IMR-90 (cell line): ENCODE data around the gene VPS4B. TPM values are rescaled to one million over a fixed set of nuclear protein-coding genes. Genes with fewer than 3 reads are reported as not detected.

Experiments
- ATAC-seq: fragments of 200-7000 bp; cut with Tn5 transposase; 2 replicates; pipeline ENCODE4 v1.9.1; 2020; ENCODE audit warnings: low read depth, mild to moderate bottlenecking, moderate library complexity
- BruUV-seq: library from RNA; stranded (reverse); fragments of 400-500 nt; replicated peaks from 2 replicates; lab custom pipeline; 2021; lab: Mats Ljungman, UMichigan
- CTCF ChIA-PET: fragments of 300-600 bp; formaldehyde crosslinking; extraction: SDS; loops from one replicate; lab custom pipeline; 2021; ENCODE audit warnings: antibody characterized with exemption; lab: Yijun Ruan, JAX
- POLR2A ChIA-PET: fragments of 300-600 bp; sonication (Branson Sonifier 250); formaldehyde crosslinking; loops from one replicate; lab custom pipeline; 2022; ENCODE audit warnings: antibody characterized with exemption; ENCODE audit not compliant: unreplicated experiment; lab: Charles Lee
- DNase-seq: peaks from one replicate; pipeline ENCODE4 v3.0.0; 2013
- H2AFZ ChIP-seq: replicated peaks from 2 replicates; pipeline ENCODE3; 2013; ENCODE audit warnings: low read length, mild to moderate bottlenecking; ENCODE audit not compliant: poor library complexity
- H2AK5ac ChIP-seq: 2 replicates; pipeline ENCODE4 v1.6.1; 2013; ENCODE audit warnings: low read depth, low read length, inconsistent platforms
- H2AK9ac ChIP-seq: replicated peaks from 2 replicates; pipeline ENCODE3; 2013; ENCODE audit warnings: mild to moderate bottlenecking, low read depth, low read length, moderate library complexity; ENCODE audit not compliant: poor library complexity
- H2BK120ac ChIP-seq: 2 replicates; pipeline ENCODE4 v1.6.1; 2013; ENCODE audit warnings: low read depth, low read length, inconsistent platforms
- H2BK15ac ChIP-seq: 3 replicates; pipeline ENCODE4 v1.6.1; 2013; ENCODE audit warnings: low read depth, low read length, inconsistent platforms
- H2BK20ac ChIP-seq: 2 replicates; pipeline ENCODE4 v1.6.1; 2013; ENCODE audit warnings: low read depth, mild to moderate bottlenecking, inconsistent platforms, low read length, moderate library complexity
- H2BK5ac ChIP-seq: 2 replicates; pipeline ENCODE4 v1.6.1; 2013; ENCODE audit warnings: mild to moderate bottlenecking, low read depth, low read length, inconsistent platforms; ENCODE audit not compliant: poor library complexity, severe bottlenecking
- H3K14ac ChIP-seq: replicated peaks from 2 replicates; pipeline ENCODE4 v1.6.1; 2013; ENCODE audit warnings: low read depth, low read length, inconsistent platforms
- H3K18ac ChIP-seq: 2 replicates; pipeline ENCODE4 v1.6.1; 2013; ENCODE audit warnings: low read depth, low read length, control low read depth
- H3K23ac ChIP-seq: 2 replicates; pipeline ENCODE4 v1.6.1; 2013; ENCODE audit warnings: low read depth, low read length, inconsistent platforms
- H3K27ac ChIP-seq: 2 replicates; pipeline ENCODE4 v1.5.1; 2013; ENCODE audit warnings: mild to moderate bottlenecking, control low read depth, low read length; ENCODE audit not compliant: insufficient read depth
- H3K27me3 ChIP-seq: 2 replicates; pipeline ENCODE4 v1.6.1; 2013; ENCODE audit warnings: low read length; ENCODE audit not compliant: control insufficient read depth, insufficient read depth
- H3K36me3 ChIP-seq: 2 replicates; pipeline ENCODE4 v1.6.1; 2013; ENCODE audit warnings: low read length, mixed read lengths; ENCODE audit not compliant: control insufficient read depth, insufficient read depth
- H3K4ac ChIP-seq: 2 replicates; pipeline ENCODE4 v1.6.1; 2013; ENCODE audit warnings: low read depth, low read length, inconsistent platforms
- H3K4me1 ChIP-seq: 2 replicates; pipeline ENCODE4 v1.6.1; 2013; ENCODE audit warnings: low read length, mixed read lengths; ENCODE audit not compliant: control insufficient read depth, insufficient read depth
- H3K4me2 ChIP-seq: 2 replicates; pipeline ENCODE4 v1.6.1; 2013; ENCODE audit warnings: low read depth, mild to moderate bottlenecking, control low read depth, low read length, moderate library complexity
- H3K4me3 ChIP-seq: 2 replicates; pipeline ENCODE4 v1.5.1; 2013; ENCODE audit warnings: low read depth, mild to moderate bottlenecking, control low read depth, low read length, moderate library complexity; ENCODE audit not compliant: insufficient read depth
- H3K56ac ChIP-seq: 2 replicates; pipeline ENCODE4 v1.6.1; 2013; ENCODE audit warnings: low read length, inconsistent platforms; ENCODE audit not compliant: insufficient read depth; ENCODE audit errors: extremely low read depth
- H3K79me1 ChIP-seq, 2 experiments: 2 replicates each; pipeline ENCODE4 v1.6.1; 2013; ENCODE audit warnings: low read length in 2 of 2, inconsistent platforms in 1 of 2, low read depth in 1 of 2
- H3K9ac ChIP-seq: 2 replicates; pipeline ENCODE4 v1.6.1; 2013; ENCODE audit warnings: low read depth, low read length, control low read depth
- H3K9me1 ChIP-seq: 2 replicates; pipeline ENCODE4 v1.6.1; 2013; ENCODE audit warnings: low read length, inconsistent platforms; ENCODE audit not compliant: insufficient read depth
- H3K9me3 ChIP-seq: 2 replicates; pipeline ENCODE4 v1.6.1; 2013; ENCODE audit warnings: low read length; ENCODE audit not compliant: control insufficient read depth, insufficient read depth
- H4K20me1 ChIP-seq: 2 replicates; pipeline ENCODE4 v1.6.1; 2013; ENCODE audit warnings: low read length, inconsistent platforms; ENCODE audit not compliant: insufficient read depth
- H4K5ac ChIP-seq: 2 replicates; pipeline ENCODE4 v1.6.1; 2013; ENCODE audit warnings: mild to moderate bottlenecking, low read depth, low read length, control low read depth
- H4K8ac ChIP-seq, 2 experiments: 2 replicates each; pipeline ENCODE4 v1.6.1; 2013; ENCODE audit warnings: low read depth in 2 of 2, low read length in 2 of 2, control low read depth in 1 of 2, inconsistent platforms in 1 of 2
- H4K91ac ChIP-seq: 2 replicates; pipeline ENCODE4 v1.6.1; 2013; ENCODE audit warnings: low read depth, low read length, inconsistent platforms; ENCODE audit not compliant: insufficient read depth
- BHLHE40 ChIP-seq: fragments of 150-350 bp; IDR thresholded peaks from 2 replicates; pipeline ENCODE4 v1.6.1; 2016; ENCODE audit warnings: mild to moderate bottlenecking, low read depth, low read length
- CHD1 ChIP-seq: IDR thresholded peaks from 2 replicates; pipeline ENCODE4 v1.6.1; 2012; ENCODE audit warnings: low read depth, low read length, improper control_type of control experiment
- CTCF ChIP-seq: conservative IDR thresholded peaks from 2 replicates; pipeline ENCODE4 v1.5.1; 2012; ENCODE audit warnings: mild to moderate bottlenecking, low read depth, low read length, improper control_type of control experiment
- ELK1 ChIP-seq: fragments of 150-350 bp; IDR thresholded peaks from 2 replicates; pipeline ENCODE4 v1.6.1; 2016; ENCODE audit warnings: low read depth, mild to moderate bottlenecking, low read length, moderate library complexity, borderline replicate concordance
- FOS ChIP-seq: fragments of 150-350 bp; IDR thresholded peaks from 2 replicates; pipeline ENCODE4 v1.6.1; 2016; ENCODE audit warnings: low read depth, low read length
- MAFK ChIP-seq: IDR thresholded peaks from 2 replicates; pipeline ENCODE4 v1.6.1; 2012; ENCODE audit warnings: low read depth, low read length, improper control_type of control experiment
- MAZ ChIP-seq: IDR thresholded peaks from 2 replicates; pipeline ENCODE4 v1.6.1; 2012; ENCODE audit warnings: low read depth, mild to moderate bottlenecking, low read length, improper control_type of control experiment, moderate library complexity, borderline replicate concordance
- MXI1 ChIP-seq: IDR thresholded peaks from 2 replicates; pipeline ENCODE4 v1.6.1; 2012; ENCODE audit warnings: low read depth, mild to moderate bottlenecking, low read length, moderate library complexity, borderline replicate concordance
- NFE2L2 ChIP-seq: fragments of 150-350 bp; IDR thresholded peaks from 2 replicates; pipeline ENCODE4 v1.6.1; 2016; ENCODE audit warnings: low read depth, mild to moderate bottlenecking, low read length
- POLR2A ChIP-seq: IDR thresholded peaks from 2 replicates; pipeline ENCODE4 v1.6.1; 2012; ENCODE audit warnings: mild to moderate bottlenecking, low read depth, low read length
- RCOR1 ChIP-seq: IDR thresholded peaks from 2 replicates; pipeline ENCODE4 v1.6.1; 2012; ENCODE audit warnings: mild to moderate bottlenecking, low read length, improper control_type of control experiment; ENCODE audit not compliant: insufficient replicate concordance
- RFX5 ChIP-seq: IDR thresholded peaks from 2 replicates; pipeline ENCODE4 v1.8.0; 2012; ENCODE audit warnings: low read depth, mild to moderate bottlenecking, low read length, moderate library complexity
- USF2 ChIP-seq: fragments of 150-350 bp; IDR thresholded peaks from 2 replicates; pipeline ENCODE4 v1.6.1; 2017; ENCODE audit warnings: mild to moderate bottlenecking, antibody characterized with exemption, low read length, low read depth
- WGBS, 2 experiments: methylation state at CpG; one replicate each; pipeline versions ENCODE4 v1.1.5 to v1.1.7; 2013; ENCODE audit warnings: missing lambda C conversion rate in 2 of 2; ENCODE audit not compliant: insufficient read length in 1 of 2; ENCODE audit errors: extremely low coverage in 2 of 2; 5-methylcytosine and 5-hydroxymethylcytosine counted together
- dilution Hi-C: fragments of 300-500 bp; cut with HindIII; formaldehyde crosslinking; loops from one replicate; pipeline ENCODE4 v1.14.3; 2018; ENCODE audit warnings: low sequenced_read_pairs; ENCODE audit not compliant: unreplicated experiment
- in situ Hi-C: fragments of 300-500 bp; cut with MboI; formaldehyde crosslinking; loops from 3 replicates; pipeline ENCODE4 v1.14.3; 2019; ENCODE audit warnings: low sequenced_read_pairs, inconsistent platforms, mixed read lengths
- intact Hi-C: fragments of 100-400 bp; cut with micrococcal nuclease; formaldehyde crosslinking; loops from 2 replicates; pipeline ENCODE4 v1.10.0; 2022
- polyA plus RNA-seq, 3 experiments: library from polyadenylated mRNA; depleted of rRNA; stranded (reverse); fragments of >200 nt; gene quantifications; 2 replicates each; pipeline ENCODE4 v1.2.3, GENCODE V29; 2012; ENCODE audit warnings: low replicate concordance in 1 of 3
- total RNA-seq: library from RNA; depleted of rRNA; stranded (reverse); fragments of >200 nt; gene quantifications from 2 replicates; pipeline ENCODE4 v1.2.3, GENCODE V29; 2012

Gene VPS4B
- total and polyA plus RNA-seq, 2 of the 4 experiments (the other 2 are of a cell fraction): 16.2 to 31.5 TPM

GRCh38 chr18:63433334-63433866 lies 11.1 kb upstream of the VPS4B start:
- CTCF ChIA-PET: no interaction called here
- Histone ChIP-seq H4K91ac (no peak overlapping the region), H3K4ac (no peak overlapping the region), H3K56ac (no peak overlapping the region), H2BK5ac (no peak overlapping the region), H3K27me3 (peaks cover 19% of the 10 kb centered on the region), H2BK120ac (no peak overlapping the region), H3K9me1 (no peaks in the 10 kb centered on the region), H3K27ac (no peak overlapping the region), H3K18ac (no peak overlapping the region), H3K4me3 (no peak overlapping the region), H4K5ac (no peak overlapping the region), H3K4me1 (no peaks in the 10 kb centered on the region), H3K79me1 (no peaks in the 10 kb centered on the region), H2BK20ac (no peak overlapping the region), H3K36me3 (no peaks in the 10 kb centered on the region), H3K9me3 (no peaks in the 10 kb centered on the region), H4K8ac (no peak overlapping the region), H2AK5ac (no peak overlapping the region), H2BK15ac (no peak overlapping the region), H2AFZ (no peak overlapping the region), H4K20me1 (no peaks in the 10 kb centered on the region), H2AK9ac (no peak overlapping the region), H3K9ac (no peak overlapping the region), H3K4me2 (no peak overlapping the region), H3K23ac (no peak overlapping the region), H3K14ac (no peak overlapping the region)
- TF ChIP-seq RCOR1: no peak
- TF ChIP-seq POLR2A: no peak
- no peak for TF ChIP-seq MAFK
- no peak for TF ChIP-seq NFE2L2
- TF ChIP-seq RFX5: no peak
- TF ChIP-seq MAZ: no peak
- no peak for TF ChIP-seq BHLHE40
- no peak for TF ChIP-seq CTCF
- TF ChIP-seq ELK1: no peak
- no peak for TF ChIP-seq USF2
- TF ChIP-seq MXI1: no peak
- TF ChIP-seq FOS: no peak
- TF ChIP-seq CHD1: no peak
- ATAC-seq (no peak), DNase-seq (no peak)
- dilution Hi-C loops (no loop called here), intact Hi-C loops (loop anchor here (10.0 kb wide), 1 partner anchor 909 kb away; the partner anchor contains the start of gene ZCCHC2), in situ Hi-C loops (no loop called here)
- BruUV-seq: no TSS peak
- no CpG with 5 or more reads among the region's 4 CpGs for WGBS, 2 experiments
- POLR2A ChIA-PET: no interaction called here
